ENCODE results near the gene TBXAS1. TPM values are rescaled to one million over a fixed set of nuclear protein-coding genes. Genes with fewer than 3 reads are reported as not detected.

Gene TBXAS1
- total and polyA plus RNA-seq, 3 experiments from 2014 or later, result 1.7 to 2.9 (median 2.1) TPM

- no peak overlapping the region for H3K27ac Mint-ChIP-seq
These were observed 154.2 kb downstream of the TBXAS1 start for GRCh38 chr7:139982927-139983920.

GRCh38 chr7:139984642-139985539, 155.8 kb downstream of the TBXAS1 start:
- no peaks in the 10 kb centered on the region for H3K36me3 ChIP-seq (ENCODE audit: insufficient read depth, low read length)
- no peak overlapping the region for H3K4me3 ChIP-seq (ENCODE audit: low read length)
- peaks cover 12 to 18% (median 16%) of the 10 kb centered on the region in 3 donors for H3K4me1 Mint-ChIP-seq
- peaks cover 0 to 3% (median 0%) of the 10 kb centered on the region in 3 donors for H3K36me3 Mint-ChIP-seq
- no peak overlapping the region for H3K4me3 Mint-ChIP-seq
- peaks cover 17% of the 10 kb centered on the region for H3K4me1 ChIP-seq (ENCODE audit: insufficient read depth, low read length)
- H3K27ac ChIP-seq (ENCODE audit: low read depth, low read length), result no peak overlapping the region
- H3K9me3 ChIP-seq (ENCODE audit: low read length), result no peaks in the 10 kb centered on the region
- H3K27me3 ChIP-seq (ENCODE audit: insufficient read depth, low read length, poor library complexity, severe bottlenecking), result no peaks in the 10 kb centered on the region
- POLR2A ChIA-PET, result interaction anchor here (0.6 kb wide), 1 partner anchor 934 kb away, joined by 6 read pairs; no protein-coding TSS in a partner anchor
- no peak overlapping the region for H3K27ac Mint-ChIP-seq
- no peak for DNase-seq
- no peaks in the 10 kb centered on the region for H3K9me3 Mint-ChIP-seq
- peaks cover 1 to 5% of the 10 kb centered on the region in 2 donors for H3K27me3 Mint-ChIP-seq
- CTCF ChIA-PET, result no interaction called here

More at GRCh38 chr7:139982927-139983920, 154.2 kb downstream of the TBXAS1 start:
- Histone ChIP-seq H3K9me3 (ENCODE audit: low read length) (no peaks in the 10 kb centered on the region), H3K27ac (ENCODE audit: low read depth, low read length) (no peak overlapping the region), H3K27me3 (ENCODE audit: insufficient read depth, low read length, poor library complexity, severe bottlenecking) (no peaks in the 10 kb centered on the region), H3K4me1 (ENCODE audit: insufficient read depth, low read length) (peaks cover 19% of the 10 kb centered on the region), H3K4me3 (ENCODE audit: low read length) (no peak overlapping the region), H3K36me3 (ENCODE audit: insufficient read depth, low read length) (no peaks in the 10 kb centered on the region)
- no peaks in the 10 kb centered on the region for H3K9me3 Mint-ChIP-seq
- peaks cover 1 to 5% of the 10 kb centered on the region in 2 donors for H3K27me3 Mint-ChIP-seq
- CTCF ChIA-PET, result no interaction called here
- no peak overlapping the region for H3K4me3 Mint-ChIP-seq
- POLR2A ChIA-PET, result no interaction called here
- H3K4me1 Mint-ChIP-seq, result peaks cover 13 to 20% (median 18%) of the 10 kb centered on the region in 3 donors
- DNase-seq, result no peak
- H3K36me3 Mint-ChIP-seq, result peaks cover 0 to 3% (median 0%) of the 10 kb centered on the region in 3 donors

GRCh38 chr7:139985811-139986210, 156.7 kb downstream of the TBXAS1 start:
- Histone ChIP-seq H3K4me3 (ENCODE audit: low read length) (no peak overlapping the region), H3K27me3 (ENCODE audit: insufficient read depth, low read length, poor library complexity, severe bottlenecking) (no peaks in the 10 kb centered on the region), H3K9me3 (ENCODE audit: low read length) (no peaks in the 10 kb centered on the region), H3K27ac (ENCODE audit: low read depth, low read length) (no peak overlapping the region), H3K36me3 (ENCODE audit: insufficient read depth, low read length) (no peaks in the 10 kb centered on the region), H3K4me1 (ENCODE audit: insufficient read depth, low read length) (peaks cover 8% of the 10 kb centered on the region)
- Mint-ChIP-seq H3K9me3 (no peaks in the 10 kb centered on the region), H3K4me1 (peaks cover 4 to 9% (median 7%) of the 10 kb centered on the region in 3 donors), H3K27ac (peak overlapping the region in 1 of 8 donors; percentile 32), H3K4me3 (no peak overlapping the region), H3K36me3 (peaks cover 0 to 3% (median 0%) of the 10 kb centered on the region in 3 donors), H3K27me3 (peaks cover 1 to 5% of the 10 kb centered on the region in 2 donors)
- POLR2A ChIA-PET, result no interaction called here
- CTCF ChIA-PET, result no interaction called here
- DNase-seq, result no peak

GRCh38 chr7:139987691-139988516, 158.8 kb downstream of the TBXAS1 start:
- no peak overlapping the region for H3K4me3 Mint-ChIP-seq
- no peak for DNase-seq
- no peak overlapping the region for H3K27ac Mint-ChIP-seq
- H3K27me3 Mint-ChIP-seq, result peaks cover 1 to 5% of the 10 kb centered on the region in 2 donors
- Histone ChIP-seq H3K4me1 (ENCODE audit: insufficient read depth, low read length) (no peaks in the 10 kb centered on the region), H3K4me3 (ENCODE audit: low read length) (no peak overlapping the region), H3K36me3 (ENCODE audit: insufficient read depth, low read length) (no peaks in the 10 kb centered on the region), H3K27me3 (ENCODE audit: insufficient read depth, low read length, poor library complexity, severe bottlenecking) (no peaks in the 10 kb centered on the region), H3K9me3 (ENCODE audit: low read length) (no peaks in the 10 kb centered on the region), H3K27ac (ENCODE audit: low read depth, low read length) (no peak overlapping the region)
- ChIA-PET CTCF (interaction anchor here (1.1 to 1.5 kb wide), 6 partner anchors 11 to 384 kb away, joined by 3 to 4 read pairs (median 3); no protein-coding TSS in a partner anchor), POLR2A (no interaction called here)
- no peaks in the 10 kb centered on the region for H3K4me1 Mint-ChIP-seq
- peaks cover 0 to 3% (median 0%) of the 10 kb centered on the region in 3 donors for H3K36me3 Mint-ChIP-seq
- no peaks in the 10 kb centered on the region for H3K9me3 Mint-ChIP-seq

GRCh38 chr7:139989366-139990141, 160.5 kb downstream of the TBXAS1 start:
- Mint-ChIP-seq H3K4me1 (no peaks in the 10 kb centered on the region), H3K27me3 (peaks cover 0 to 1% of the 10 kb centered on the region in 2 donors), H3K9me3 (no peaks in the 10 kb centered on the region), H3K4me3 (no peak overlapping the region), H3K36me3 (peaks cover 0 to 3% (median 0%) of the 10 kb centered on the region in 3 donors), H3K27ac (no peak overlapping the region)
- Histone ChIP-seq H3K4me3 (ENCODE audit: low read length) (no peak overlapping the region), H3K27ac (ENCODE audit: low read depth, low read length) (no peak overlapping the region), H3K9me3 (ENCODE audit: low read length) (no peaks in the 10 kb centered on the region), H3K27me3 (ENCODE audit: insufficient read depth, low read length, poor library complexity, severe bottlenecking) (no peaks in the 10 kb centered on the region), H3K36me3 (ENCODE audit: insufficient read depth, low read length) (no peaks in the 10 kb centered on the region), H3K4me1 (ENCODE audit: insufficient read depth, low read length) (no peaks in the 10 kb centered on the region)
- no peak for DNase-seq
- CTCF ChIA-PET, result interaction anchor here (1.0 to 1.1 kb wide), 2 partner anchors 14 to 385 kb away, joined by 3 read pairs; no protein-coding TSS in a partner anchor
- POLR2A ChIA-PET, result no interaction called here

- H3K27me3 Mint-ChIP-seq, result no peaks in the 10 kb centered on the region
- H3K27ac Mint-ChIP-seq, result peak overlapping the region in 1 of 8 donors; percentile 43
- CTCF ChIA-PET, result no interaction called here
- Histone ChIP-seq H3K27me3 (ENCODE audit: insufficient read depth, low read length, poor library complexity, severe bottlenecking) (no peaks in the 10 kb centered on the region), H3K4me1 (ENCODE audit: insufficient read depth, low read length) (no peaks in the 10 kb centered on the region), H3K4me3 (ENCODE audit: low read length) (no peak overlapping the region), H3K9me3 (ENCODE audit: low read length) (no peaks in the 10 kb centered on the region), H3K36me3 (ENCODE audit: insufficient read depth, low read length) (no peaks in the 10 kb centered on the region), H3K27ac (ENCODE audit: low read depth, low read length) (no peak overlapping the region)
- POLR2A ChIA-PET, result no interaction called here
- H3K36me3 Mint-ChIP-seq, result peaks cover 0 to 3% (median 0%) of the 10 kb centered on the region in 3 donors
- no peak overlapping the region for H3K4me3 Mint-ChIP-seq
- no peaks in the 10 kb centered on the region for H3K4me1 Mint-ChIP-seq
- DNase-seq, result no peak
- no peaks in the 10 kb centered on the region for H3K9me3 Mint-ChIP-seq
These were observed 161.1 kb downstream of the TBXAS1 start for GRCh38 chr7:139990142-139990535.
